HepG2 (cell line): ENCODE data around the gene ENTPD2. TPM values are rescaled to one million over a fixed set of nuclear protein-coding genes. Genes with fewer than 3 reads are reported as not detected.

Experiments used
- DRAP1 ChIP-seq: IDR thresholded peaks from 2 replicates; pipeline ENCODE4 v1.6.1; 2016; ENCODE audit warnings: missing genetic modification reagents, missing compliant biosample characterization
- ELF3 ChIP-seq: IDR thresholded peaks from 2 replicates; pipeline ENCODE4 v1.6.1; 2016; ENCODE audit warnings: missing genetic modification reagents, missing compliant biosample characterization
- FOXJ3 ChIP-seq: sonication (generic); formaldehyde crosslinking; IDR thresholded peaks from 2 replicates; pipeline ENCODE4 v1.4.0; 2020; ENCODE audit warnings: missing genetic modification reagents, mild to moderate bottlenecking, borderline replicate concordance
- GATA4 ChIP-seq: sonication (generic); IDR thresholded peaks from 2 replicates; pipeline ENCODE4 v1.6.1; 2016; ENCODE audit warnings: antibody characterized with exemption, low read depth, borderline replicate concordance
- GMEB2 ChIP-seq: IDR thresholded peaks from 2 replicates; pipeline ENCODE4 v1.6.1; 2016; ENCODE audit warnings: missing biosample characterization, missing genetic modification reagents, low read depth
- HNF4A ChIP-seq: sonication (generic); formaldehyde crosslinking; IDR thresholded peaks from 2 replicates; pipeline ENCODE4 v1.4.0; 2020; ENCODE audit warnings: missing genetic modification reagents
- IRF1 ChIP-seq: sonication (generic); formaldehyde crosslinking; IDR thresholded peaks from 2 replicates; pipeline ENCODE4 v1.4.0; 2020; ENCODE audit warnings: low read depth, mild to moderate bottlenecking, missing genetic modification reagents
- JUND ChIP-seq: sonication (generic); formaldehyde crosslinking; IDR thresholded peaks from 2 replicates; pipeline ENCODE4 v1.8.0; 2022; ENCODE audit warnings: mild to moderate bottlenecking, missing genetic modification reagents
- MAF1 ChIP-seq: sonication (generic); formaldehyde crosslinking; IDR thresholded peaks from 2 replicates; pipeline ENCODE4 v1.5.0; 2020; ENCODE audit warnings: missing genetic modification reagents, borderline replicate concordance
- MAZ ChIP-seq, 2 experiments: sonication (generic) in 1 of 2; formaldehyde crosslinking in 1 of 2; IDR thresholded peaks; 2 replicates each; pipeline versions ENCODE4 v1.5.0 to v1.6.1; 2012 to 2020; ENCODE audit warnings: low read depth in 2 of 2, mild to moderate bottlenecking in 2 of 2, borderline replicate concordance in 1 of 2, improper control_type of control experiment in 1 of 2, low read length in 1 of 2, missing genetic modification reagents in 1 of 2, moderate library complexity in 1 of 2
- NAIF1 ChIP-seq: sonication (generic); formaldehyde crosslinking; IDR thresholded peaks from 2 replicates; pipeline ENCODE4 v1.5.0; 2020; ENCODE audit warnings: mild to moderate bottlenecking, missing genetic modification reagents, borderline replicate concordance
- NPAS2 ChIP-seq: sonication (generic); formaldehyde crosslinking; IDR thresholded peaks from 2 replicates; pipeline ENCODE4 v1.8.0; 2022; ENCODE audit warnings: mild to moderate bottlenecking, missing genetic modification reagents, borderline replicate concordance
- RCOR2 ChIP-seq: IDR thresholded peaks from 2 replicates; pipeline ENCODE4 v1.6.1; 2016; ENCODE audit warnings: missing biosample characterization, missing genetic modification reagents
- RFXANK ChIP-seq: IDR thresholded peaks from 2 replicates; pipeline ENCODE4 v1.6.1; 2016
- SMC3 ChIP-seq: IDR thresholded peaks from 2 replicates; pipeline ENCODE4 v1.6.1; 2011; ENCODE audit warnings: low read length, improper control_type of control experiment
- SRF ChIP-seq: IDR thresholded peaks from 2 replicates; pipeline ENCODE4 v1.6.1; 2011; ENCODE audit warnings: mild to moderate bottlenecking, low read depth, low read length, moderate library complexity
- STAT5B ChIP-seq: sonication (generic); formaldehyde crosslinking; IDR thresholded peaks from 2 replicates; pipeline ENCODE4 v1.4.0; 2020; ENCODE audit warnings: missing genetic modification reagents
- TEAD3 ChIP-seq: optimal IDR thresholded peaks from 2 replicates; pipeline ENCODE3; 2016; ENCODE audit warnings: borderline replicate concordance
- TRIM24 ChIP-seq: sonication (generic); formaldehyde crosslinking; IDR thresholded peaks from 2 replicates; pipeline ENCODE4 v1.8.0; 2022; ENCODE audit warnings: mild to moderate bottlenecking, missing genetic modification reagents
- ZBTB43 ChIP-seq: sonication (generic); formaldehyde crosslinking; conservative IDR thresholded peaks from 2 replicates; pipeline ENCODE4 v1.4.0; 2020; ENCODE audit warnings: missing genetic modification reagents
- ZNF446 ChIP-seq: sonication (generic); formaldehyde crosslinking; IDR thresholded peaks from 2 replicates; pipeline ENCODE4 v1.5.0; 2020; ENCODE audit warnings: mild to moderate bottlenecking, missing genetic modification reagents
- ZNF7 ChIP-seq: IDR thresholded peaks from 2 replicates; pipeline ENCODE4 v1.6.1; 2016; ENCODE audit warnings: missing biosample characterization, missing genetic modification reagents
- ZNF800 ChIP-seq: sonication (generic); formaldehyde crosslinking; IDR thresholded peaks from 2 replicates; pipeline ENCODE4 v1.4.0; 2020; ENCODE audit warnings: missing genetic modification reagents
- ZNF879 ChIP-seq: sonication (generic); formaldehyde crosslinking; IDR thresholded peaks from 2 replicates; pipeline ENCODE4 v1.8.1; 2023; ENCODE audit warnings: missing genetic modification reagents
- polyA plus RNA-seq, 8 experiments: library from polyadenylated mRNA; depleted of rRNA in 3 of 8; stranded (reverse) in 7 of 8; unstranded in 1 of 8; fragments of >200 nt; fragmentation: Illumina TruSeq in 4 of 8; extraction: Trizol in 4 of 8; gene quantifications; 2 replicates each; pipeline versions ENCODE4 v1.2.1 to v1.2.3, GENCODE V29; 2011 to 2016; ENCODE audit warnings: low read depth in 4 of 8, missing spikeins in 1 of 8, mixed read lengths in 1 of 8; ENCODE audit not compliant: insufficient read depth in 1 of 8
- total RNA-seq, 5 experiments: library from RNA; depleted of rRNA; stranded (reverse); fragments of >200 nt; fragmentation: Illumina TruSeq; extraction: Trizol; gene quantifications; 2 replicates each; pipeline ENCODE4 v1.2.3, GENCODE V29; 2016; ENCODE audit warnings: low read depth in 1 of 5

The ENTPD2 gene
- total and polyA plus RNA-seq, 2 of the 13 experiments (the other 11 are each of a cell fraction or from before 2014, with no cell fraction given), result 0.95 to 3.2 TPM

GRCh38 chr9:137086531-137087408, 32.9 kb upstream of the ENTPD2 start, which contains the start of gene MAN1B1 (continued):
- peak; percentile 72; the same call in 1 of the 2 replicates for TF ChIP-seq FOXJ3 (CRISPR knock-in tag)
- no peak for TF ChIP-seq NPAS2 (CRISPR knock-in tag)
- no peak for TF ChIP-seq TRIM24 (CRISPR knock-in tag)
- peak; percentile 73; the same call in 1 of the 2 replicates for TF ChIP-seq MAF1 (CRISPR knock-in tag)
- TF ChIP-seq HNF4A (CRISPR knock-in tag), result no peak
- peak; percentile 6; the same call in 1 of the 2 replicates for TF ChIP-seq JUND (CRISPR knock-in tag)
- TF ChIP-seq IRF1 (CRISPR knock-in tag), result no peak
- TF ChIP-seq SRF, result no peak
- TF ChIP-seq ZNF879, result no peak
- TF ChIP-seq TEAD3 (CRISPR knock-in tag), result peak; percentile 66
- TF ChIP-seq ZBTB43 (CRISPR knock-in tag), result no peak; the same call in 1 of the 2 replicates
- TF ChIP-seq STAT5B (CRISPR knock-in tag), result no peak
- TF ChIP-seq NAIF1 (CRISPR knock-in tag), result peak; percentile 100
- no peak for TF ChIP-seq ZNF7 (CRISPR knock-in tag)
- TF ChIP-seq ZNF446 (CRISPR knock-in tag), result no peak
- TF ChIP-seq MAZ (IDR thresholded peaks at IDR 0.05; ENCODE audit: borderline replicate concordance, low read depth, low read length), result 0 out of 2 replicates have a peak, but pooled peaks have one; percentile 5
- peak; percentile 78 for TF ChIP-seq MAZ (CRISPR knock-in tag; IDR thresholded peaks at IDR 0.05; ENCODE audit: low read depth)
- peak; percentile 94 for TF ChIP-seq GMEB2
- no peak for TF ChIP-seq RCOR2 (CRISPR knock-in tag)
- peak; percentile 89 for TF ChIP-seq DRAP1 (CRISPR knock-in tag)
- 0 out of 2 replicates have a peak, but pooled peaks have one; percentile 25 for TF ChIP-seq GATA4
- TF ChIP-seq ZNF800 (CRISPR knock-in tag), result peak; percentile 85; the same call in 1 of the 2 replicates
- 0 out of 2 replicates have a peak, but pooled peaks have one; percentile 41 for TF ChIP-seq RFXANK (CRISPR knock-in tag)
- TF ChIP-seq SMC3, result no peak
- TF ChIP-seq ELF3 (CRISPR knock-in tag), result peak; percentile 55; the same call in 1 of the 2 replicates
